Measurements from ENCODE around the gene GPR68.

- TF ChIP-seq CTCF (IDR thresholded peaks at IDR 0.05) (no peak), EZH2 (IDR thresholded peaks at IDR 0.05; ENCODE audit: borderline replicate concordance, insufficient read depth, low read depth, low read length, poor library complexity, severe bottlenecking) (no peak)
These were observed 29.4 kb upstream of the GPR68 start for GRCh38 chr14:91273885-91274273.
